Left renal cortex interstitium (tissue), 4 donors: ENCODE measurements around the gene PF4V1. TPM values are rescaled to one million over a fixed set of nuclear protein-coding genes. Genes with fewer than 3 reads are reported as not detected.

Experiments used
- DNase-seq, 4 donors: peaks; one replicate each; pipeline ENCODE4 v3.0.0-alpha.2; 2013; ENCODE audit warnings: low read depth in 4 of 4, low spot score in 2 of 4, missing footprints in 1 of 4
- polyA plus RNA-seq, 4 donors: library from polyadenylated mRNA; unstranded; fragments of 120-200 nt; gene quantifications; one replicate each; pipeline ENCODE4 v1.2.1, GENCODE V29; 2013; ENCODE audit not compliant: insufficient read length in 4 of 4

PF4V1 gene
- polyA plus RNA-seq, 4 donors = 0.35 to 0.83 (median 0.54) TPM

DNA sequence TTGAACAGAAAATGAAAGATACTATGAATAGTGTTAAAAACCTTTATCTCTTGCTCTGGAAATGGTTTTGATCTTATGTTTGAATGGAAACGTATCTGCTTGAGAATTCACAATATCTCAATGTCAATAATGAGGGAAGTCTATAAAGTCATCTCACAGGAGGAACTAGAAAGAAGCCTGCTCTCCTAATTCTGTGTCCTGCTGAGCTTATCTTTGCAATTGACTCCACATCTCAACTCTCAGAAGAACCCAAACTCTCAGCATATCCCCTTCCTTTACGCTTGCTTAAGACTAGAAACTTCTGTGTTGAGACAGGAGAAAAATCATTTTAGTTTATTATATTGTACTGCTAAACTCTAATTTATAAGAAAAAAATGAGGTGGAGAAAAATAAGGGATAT lies 8.3 kb upstream of the PF4V1 start:
- DNase-seq = no peak

- DNase-seq = no peak
These were observed 5.4 kb upstream of the PF4V1 start for GRCh38 chr4:73847526-73848182.

DNA sequence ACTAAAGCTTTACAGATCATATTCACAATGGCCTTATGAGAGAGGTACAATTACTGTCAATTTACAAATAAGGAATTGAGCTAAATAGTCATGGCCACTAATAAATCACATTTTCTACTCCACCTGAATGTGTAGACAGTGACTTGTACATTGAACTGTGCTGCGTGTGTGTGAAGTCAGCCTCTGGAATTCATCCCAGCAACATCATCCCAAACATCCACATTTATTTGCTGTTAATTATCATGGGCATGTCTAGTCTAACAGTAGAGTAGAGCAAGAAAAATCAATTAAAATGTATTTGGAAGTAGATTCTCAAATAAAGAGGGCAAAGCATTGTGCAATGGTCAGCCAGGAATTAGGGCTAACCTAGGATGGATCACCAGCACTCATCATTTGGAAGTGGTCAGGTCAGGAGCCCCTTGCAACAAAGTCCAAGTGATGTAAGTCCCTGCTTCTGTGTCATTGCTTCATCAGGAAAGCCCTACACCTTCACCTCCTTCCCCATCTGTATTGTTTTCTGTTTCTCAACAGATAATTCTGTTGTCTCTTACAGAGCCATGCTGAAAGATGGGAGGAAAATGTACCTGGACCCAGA lies 4.8 kb upstream of the PF4V1 start:
- no peak for DNase-seq

- DNase-seq = no peak
These were observed 2.7 kb upstream of the PF4V1 start for GRCh38 chr4:73850261-73850970.

DNA sequence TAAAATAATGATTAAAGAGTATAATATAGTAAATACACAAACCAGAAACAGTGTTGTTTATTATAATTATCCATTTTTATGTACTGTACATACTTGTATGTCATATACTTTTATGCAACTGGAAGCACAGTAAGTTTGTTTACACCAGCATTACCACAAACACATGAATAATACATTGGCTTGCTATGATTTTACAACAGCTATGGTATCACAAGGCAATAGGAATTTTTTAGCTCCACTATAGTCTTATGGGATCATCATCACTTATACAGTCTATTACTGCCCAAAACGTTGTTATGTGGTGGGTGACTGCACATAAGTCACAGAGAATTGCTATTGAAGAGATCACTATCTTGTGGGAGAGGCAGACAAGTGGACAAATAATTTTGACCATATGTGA lies 1.8 kb upstream of the PF4V1 start:
- no peak for DNase-seq

GRCh38 chr4:73852771-73853170 lies 325 bp upstream of the PF4V1 start:
- DNase-seq = no peak

DNA sequence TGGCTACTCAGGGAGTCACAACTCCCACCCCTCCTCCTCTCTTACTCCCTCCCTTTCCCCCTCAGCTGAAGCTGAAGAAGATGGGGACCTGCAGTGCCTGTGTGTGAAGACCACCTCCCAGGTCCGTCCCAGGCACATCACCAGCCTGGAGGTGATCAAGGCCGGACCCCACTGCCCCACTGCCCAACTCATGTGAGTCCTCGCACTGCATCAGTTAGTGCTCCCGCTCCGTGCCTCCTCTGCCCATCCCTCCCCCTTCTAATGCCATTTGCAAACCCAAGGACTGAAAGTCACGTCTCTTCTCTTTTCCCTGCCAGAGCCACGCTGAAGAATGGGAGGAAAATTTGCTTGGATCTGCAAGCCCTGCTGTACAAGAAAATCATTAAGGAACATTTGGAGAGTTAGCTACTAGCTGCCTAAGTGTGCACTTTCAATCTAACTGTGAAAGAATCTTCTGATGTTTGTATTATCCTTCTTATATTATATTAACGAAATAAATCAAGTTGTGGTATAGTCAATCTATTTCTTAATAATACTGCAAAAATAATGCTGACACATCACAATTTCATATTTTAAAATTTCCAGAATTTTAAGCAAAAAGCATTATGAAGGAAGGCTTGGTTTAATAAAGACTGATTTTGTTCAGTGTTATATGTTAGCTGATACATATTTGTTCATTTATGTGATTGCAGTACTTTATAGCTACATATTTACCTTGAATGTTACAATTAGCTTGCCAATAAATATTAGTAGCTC lies 800 bp downstream of the PF4V1 start:
- no peak for DNase-seq

- no peak for DNase-seq
These were observed 2.3 kb downstream of the PF4V1 start for GRCh38 chr4:73855406-73855805.

DNA sequence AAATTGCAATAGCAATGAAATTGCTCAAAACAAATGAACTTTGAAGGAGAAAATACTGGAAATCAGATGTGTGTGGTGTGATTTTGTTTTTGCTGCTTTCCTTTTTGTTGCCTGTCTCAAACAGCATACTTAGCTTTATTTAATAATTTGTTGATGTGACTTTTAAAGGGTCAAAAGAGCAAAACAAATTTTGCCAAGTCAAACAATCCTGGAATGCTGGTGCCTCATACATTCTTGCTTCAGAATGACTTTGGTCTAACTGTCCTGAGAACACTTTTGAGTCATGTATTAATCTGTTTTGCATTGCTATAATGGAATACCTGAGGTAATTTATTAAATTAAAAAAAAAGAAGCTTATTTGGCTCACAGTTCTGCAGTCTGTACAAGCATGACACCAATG lies 3.4 kb downstream of the PF4V1 start:
- DNase-seq = no peak

DNA sequence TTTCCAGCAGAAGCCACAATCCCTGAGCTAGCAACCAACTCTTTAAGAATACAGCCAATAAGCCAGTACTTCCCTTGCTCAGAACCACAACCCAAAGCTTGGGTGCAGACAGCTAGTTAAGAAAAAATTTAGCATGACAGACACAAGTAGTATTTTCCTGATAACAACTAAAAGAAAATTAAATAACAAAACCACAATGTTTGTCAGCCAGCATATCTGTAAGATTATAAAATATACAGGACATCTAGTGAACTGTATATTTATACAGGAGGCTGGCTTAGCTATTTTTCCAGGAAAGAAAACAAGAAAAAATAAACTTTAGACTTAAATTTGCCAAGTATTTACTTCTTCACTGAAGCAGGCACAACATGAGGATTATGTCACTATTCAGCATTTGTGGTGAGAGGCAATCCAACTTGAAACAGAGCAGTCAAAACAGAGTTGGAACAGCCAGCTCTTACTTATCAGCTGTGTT lies 6.6 kb downstream of the PF4V1 start:
- DNase-seq = peak in 1 of 4 donors; percentile 19

DNA sequence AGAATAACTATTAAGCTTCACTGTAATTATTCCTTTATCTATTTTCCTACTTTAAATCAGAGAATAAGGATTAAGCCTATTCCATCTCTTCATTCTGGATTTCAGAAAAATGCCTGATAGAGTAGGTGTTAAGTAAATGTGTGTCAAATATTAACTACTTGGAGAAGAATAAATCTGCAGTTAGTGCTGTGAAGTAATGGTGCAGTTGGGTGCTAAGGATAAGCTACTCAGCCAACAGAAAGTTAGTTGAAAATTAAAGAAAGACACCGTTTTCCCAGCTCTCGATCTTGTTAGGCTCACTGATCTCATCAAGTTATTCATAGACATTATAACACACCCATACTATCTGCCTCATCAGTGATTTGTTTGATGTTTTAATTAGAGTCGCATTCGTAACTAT lies 7.1 kb downstream of the PF4V1 start:
- DNase-seq = no peak

GRCh38 chr4:73860917-73861316 lies 7.8 kb downstream of the PF4V1 start:
- no peak for DNase-seq

DNA sequence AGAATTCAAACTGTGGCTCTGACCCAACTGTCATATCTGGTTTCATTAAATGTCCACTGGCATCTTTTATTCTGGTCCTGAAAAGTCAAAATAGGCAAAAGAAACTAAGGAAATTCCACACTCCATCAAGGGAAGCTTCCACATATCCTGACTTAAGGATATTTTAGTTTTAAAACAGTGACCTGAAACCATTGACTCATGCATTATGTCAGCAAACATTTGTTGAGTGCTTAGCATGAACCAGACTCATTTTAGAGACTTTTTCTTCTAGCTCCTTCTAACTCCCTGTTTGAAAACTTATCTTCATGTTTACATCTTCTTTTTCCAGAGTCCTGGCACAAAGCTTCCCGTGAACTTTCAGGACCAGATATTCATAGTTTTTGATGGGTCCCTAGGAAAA lies 9.2 kb downstream of the PF4V1 start:
- DNase-seq = no peak

DNA sequence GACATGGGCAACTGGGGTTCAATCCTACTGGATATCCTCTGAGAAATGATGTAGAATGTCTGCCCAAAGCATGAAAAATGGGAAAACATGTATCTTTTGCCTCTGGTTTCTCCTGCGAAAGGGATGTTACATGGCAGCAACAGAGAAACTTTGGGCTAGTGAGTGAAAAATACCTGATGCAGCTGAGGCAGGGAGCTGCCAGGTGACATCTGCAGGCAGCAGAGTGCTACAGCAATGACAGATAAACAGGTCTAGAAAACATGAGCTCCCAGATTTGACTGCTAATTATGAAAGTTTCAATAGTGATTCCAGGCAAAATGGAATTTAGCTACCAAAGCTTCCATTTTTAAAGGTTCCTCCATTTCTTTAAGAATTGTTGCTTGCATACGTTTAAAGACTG lies 11.3 kb downstream of the PF4V1 start:
- no peak for DNase-seq

GRCh38 chr4:73864961-73865360 lies 11.9 kb downstream of the PF4V1 start:
- DNase-seq = no peak

- DNase-seq = no peak
These were observed 12.5 kb downstream of the PF4V1 start for GRCh38 chr4:73865431-73866096.

- DNase-seq = no peak
These were observed 13.2 kb downstream of the PF4V1 start for GRCh38 chr4:73866246-73866645.

GRCh38 chr4:73867783-73868182 lies 14.7 kb downstream of the PF4V1 start:
- DNase-seq = no peak

GRCh38 chr4:73868206-73869129 lies 15.4 kb downstream of the PF4V1 start:
- DNase-seq = no peak
